Thymus (tissue), 11 donors: ENCODE data around the gene ASPSCR1. TPM values are rescaled to one million over a fixed set of nuclear protein-coding genes. Genes with fewer than 3 reads are reported as not detected.
"Not testable (repeated sequence)": the region's sequence is repeated elsewhere in the genome, so short reads cannot be mapped to it uniquely, and the experiment has no call there.

ENCODE experiments used
- DNase-seq, 9 donors: peaks; one replicate each; pipeline ENCODE4 v3.0.0-alpha.2; 2013; ENCODE audit warnings: low spot score in 9 of 9, low read depth in 6 of 9, missing footprints in 1 of 9
- H3K27ac ChIP-seq, 2 donors: one replicate each; pipeline ENCODE4 v1.5.1; 2013; ENCODE audit warnings: control low read depth in 1 of 2, low read depth in 1 of 2, low read length in 1 of 2, mild to moderate bottlenecking in 1 of 2, moderate library complexity in 1 of 2
- H3K27me3 ChIP-seq, 2 donors: one replicate each; pipeline ENCODE4 v1.5.1; 2013; ENCODE audit warnings: low read length in 1 of 2; ENCODE audit not compliant: control insufficient read depth in 2 of 2, insufficient read depth in 1 of 2
- H3K36me3 ChIP-seq, 2 donors: one replicate each; pipeline ENCODE4 v1.5.1; 2013; ENCODE audit warnings: low read length in 1 of 2, mild to moderate bottlenecking in 1 of 2, moderate library complexity in 1 of 2; ENCODE audit not compliant: control insufficient read depth in 2 of 2, insufficient read depth in 2 of 2
- H3K4me1 ChIP-seq, 2 donors: one replicate each; pipeline ENCODE4 v1.5.1; 2013; ENCODE audit warnings: low read length in 2 of 2; ENCODE audit not compliant: control insufficient read depth in 2 of 2, insufficient read depth in 2 of 2
- H3K4me3 ChIP-seq, 2 donors: one replicate each; pipeline ENCODE4 v1.5.1; 2013; ENCODE audit warnings: low read length in 2 of 2, control low read depth in 1 of 2, mild to moderate bottlenecking in 1 of 2
- H3K9me3 ChIP-seq, 2 donors: one replicate each; pipeline ENCODE4 v1.5.1; 2013; ENCODE audit warnings: low read length in 1 of 2, mild to moderate bottlenecking in 1 of 2; ENCODE audit not compliant: control insufficient read depth in 2 of 2, insufficient read depth in 1 of 2
- WGBS: extraction: QIAGEN DNeasy Blood & Tissue Kit; methylation state at CpG from one replicate; pipeline ENCODE4 v1.1.7; 2013; 5-methylcytosine and 5-hydroxymethylcytosine counted together
- polyA plus RNA-seq: library from polyadenylated mRNA; stranded (reverse); fragments of 200-250 nt; gene quantifications from one replicate; pipeline ENCODE4 v1.2.3, GENCODE V29; 2013
- total RNA-seq: library from RNA; stranded (reverse); fragments of 120-200 nt; gene quantifications from one replicate; pipeline ENCODE4 v1.2.4, GENCODE V29; 2013
- donor health status: healthy.

Gene ASPSCR1
- total and polyA plus RNA-seq, 2 donors = 27.6 to 57.6 TPM

DNA sequence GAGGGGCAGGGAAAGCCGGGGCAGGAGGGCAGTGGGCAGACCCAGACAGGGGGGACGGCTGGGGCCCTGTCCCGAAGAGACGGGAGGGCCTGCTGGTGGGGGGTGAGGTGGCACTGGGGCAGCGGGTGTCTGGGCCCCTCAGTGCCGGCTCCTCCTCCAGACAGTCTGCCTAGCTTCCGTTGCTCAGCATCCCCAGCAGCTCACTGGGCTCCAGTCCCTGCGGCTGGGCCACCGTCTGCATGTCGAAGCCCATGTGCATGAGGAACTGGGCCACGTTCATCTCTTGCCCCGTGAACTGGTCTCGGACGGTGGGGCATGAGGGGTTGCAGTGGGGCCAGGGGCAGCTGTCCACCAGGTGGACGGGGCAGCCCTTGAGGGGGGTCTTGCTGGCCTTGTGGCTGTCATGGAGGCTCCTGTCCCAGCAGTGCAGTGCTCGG is 24.6 kb upstream of the ASPSCR1 start:
- Histone ChIP-seq H3K9me3 (peaks cover 0 to 2% of the 10 kb centered on the region in 2 donors), H3K4me1 (peaks cover 0 to 3% of the 10 kb centered on the region in 2 donors), H3K36me3 (no peaks in the 10 kb centered on the region), H3K27me3 (peaks cover 2 to 44% of the 10 kb centered on the region in 2 donors), H3K4me3 (no peak overlapping the region), H3K27ac (no peak overlapping the region)
- no peak for DNase-seq
- 93% methylated on average over 16 of the region's 16 CpGs for WGBS

DNA sequence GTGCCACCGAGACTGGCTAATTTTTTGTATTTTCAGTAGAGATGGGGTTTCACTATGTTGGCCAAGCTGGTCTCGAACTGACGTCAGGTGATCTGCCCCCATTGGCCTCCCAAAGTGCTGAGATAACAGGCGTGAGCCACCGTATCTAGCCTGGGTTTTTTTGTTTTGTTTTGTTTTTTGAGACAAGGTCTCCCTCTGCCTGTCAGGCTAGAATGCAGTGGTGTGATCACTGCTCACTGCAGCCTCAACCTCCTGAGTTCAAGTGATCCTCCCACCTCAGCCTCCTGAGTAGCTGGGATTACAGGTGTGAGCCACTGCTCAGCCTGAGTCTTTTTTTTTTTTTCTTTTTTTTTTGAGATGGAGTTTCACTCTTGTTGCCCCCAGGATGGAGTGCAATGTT is 24.0 kb upstream of the ASPSCR1 start:
- DNase-seq, H3K36me3 ChIP-seq, H3K9me3 ChIP-seq, H3K27ac ChIP-seq, H3K4me1 ChIP-seq, H3K4me3 ChIP-seq: not testable (repeated sequence)
- H3K27me3 ChIP-seq = peaks cover 9 to 50% of the 10 kb centered on the region in 2 donors
- 86% methylated on average over 5 of the region's 5 CpGs for WGBS

DNA sequence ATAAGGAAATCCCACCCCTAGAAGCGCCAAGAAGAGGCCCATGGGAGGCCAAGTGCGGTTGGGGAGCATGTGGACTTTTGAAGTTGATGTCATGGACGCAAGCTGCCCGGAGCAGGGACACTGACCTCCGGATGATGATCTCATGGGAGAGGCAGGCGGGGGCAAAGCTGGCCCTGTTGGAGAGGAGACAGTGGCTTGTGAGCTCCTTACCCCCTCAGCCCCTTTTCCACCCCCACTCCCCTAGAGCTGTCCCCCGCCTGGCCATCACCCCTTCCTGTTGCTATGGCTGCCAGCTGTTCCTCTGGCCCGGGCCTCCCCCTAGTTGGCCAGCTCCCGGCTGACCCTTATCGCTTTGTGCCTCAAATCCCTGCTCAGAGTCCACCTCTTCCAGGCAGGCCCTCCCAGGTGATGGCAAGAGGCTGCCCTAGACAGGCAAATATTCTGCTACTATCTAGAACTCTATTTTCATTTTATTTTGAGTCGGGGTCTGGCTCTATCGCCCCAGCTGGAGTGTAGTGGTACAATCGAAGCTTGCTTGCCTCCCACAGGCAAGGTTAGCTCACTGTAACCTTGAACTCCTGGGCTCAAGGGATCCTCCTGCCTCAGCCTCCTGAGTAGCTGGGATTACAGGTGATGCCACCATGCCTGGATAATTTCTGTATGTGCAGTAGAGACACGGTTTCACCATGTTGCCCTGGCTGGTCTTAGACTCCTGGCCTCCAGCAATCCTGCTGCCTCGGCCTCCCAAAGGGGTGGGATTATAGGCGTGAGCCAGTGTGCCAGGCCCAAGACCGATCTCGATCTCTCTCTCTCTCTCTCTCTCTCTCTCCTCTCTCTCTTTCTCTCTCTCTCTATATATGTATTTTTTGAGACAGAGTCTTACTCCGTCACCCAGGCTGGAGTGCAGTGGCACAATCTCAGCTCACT is 23.0 kb upstream of the ASPSCR1 start:
- Histone ChIP-seq H3K9me3 (peaks cover 0 to 2% of the 10 kb centered on the region in 2 donors), H3K4me1 (peaks cover 0 to 7% of the 10 kb centered on the region in 2 donors), H3K27ac (no peak overlapping the region), H3K4me3 (no peak overlapping the region), H3K27me3 (peaks cover 18 to 53% of the 10 kb centered on the region in 2 donors), H3K36me3 (no peaks in the 10 kb centered on the region)
- WGBS = 93% methylated on average over 19 of the region's 19 CpGs
- no peak for DNase-seq

DNA sequence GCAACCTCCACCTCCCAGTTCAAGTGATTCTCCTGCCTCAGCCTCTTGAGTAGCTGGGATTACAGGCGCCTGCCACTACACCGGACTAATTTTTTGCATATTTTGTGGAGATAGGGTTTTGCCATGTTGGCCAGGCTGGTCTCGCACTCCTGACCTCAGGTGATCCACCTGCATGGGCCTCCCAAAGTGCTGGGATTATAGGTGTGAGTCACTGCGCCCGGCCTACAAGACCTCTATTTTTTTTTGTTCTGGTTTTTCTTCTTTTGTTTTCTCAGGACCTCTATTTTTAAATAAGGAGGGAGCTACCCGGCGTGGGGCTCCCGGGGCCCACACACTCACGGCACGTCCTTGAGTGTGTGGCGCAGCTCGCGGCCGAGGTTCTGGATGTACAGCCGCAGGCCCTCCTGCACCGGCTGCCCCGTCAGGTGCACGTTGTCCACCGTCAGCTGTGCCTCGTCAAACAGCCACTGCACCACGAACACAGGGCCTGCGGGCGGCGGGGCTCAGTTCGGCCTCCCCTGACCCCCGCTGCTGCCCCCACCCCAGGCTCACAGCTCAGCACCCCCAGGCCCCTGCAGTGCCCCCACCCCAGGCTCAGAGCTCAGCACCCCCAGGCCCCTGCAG is 22.3 kb upstream of the ASPSCR1 start:
- peaks cover 25 to 59% of the 10 kb centered on the region in 2 donors for H3K27me3 ChIP-seq
- WGBS = 97% methylated on average over 26 of the region's 26 CpGs
- peaks cover 1 to 11% of the 10 kb centered on the region in 2 donors for H3K4me1 ChIP-seq
- H3K27ac ChIP-seq = no peak overlapping the region
- no peak for DNase-seq
- no peak overlapping the region for H3K4me3 ChIP-seq
- H3K9me3 ChIP-seq = peaks cover 0 to 2% of the 10 kb centered on the region in 2 donors
- no peaks in the 10 kb centered on the region for H3K36me3 ChIP-seq

DNA sequence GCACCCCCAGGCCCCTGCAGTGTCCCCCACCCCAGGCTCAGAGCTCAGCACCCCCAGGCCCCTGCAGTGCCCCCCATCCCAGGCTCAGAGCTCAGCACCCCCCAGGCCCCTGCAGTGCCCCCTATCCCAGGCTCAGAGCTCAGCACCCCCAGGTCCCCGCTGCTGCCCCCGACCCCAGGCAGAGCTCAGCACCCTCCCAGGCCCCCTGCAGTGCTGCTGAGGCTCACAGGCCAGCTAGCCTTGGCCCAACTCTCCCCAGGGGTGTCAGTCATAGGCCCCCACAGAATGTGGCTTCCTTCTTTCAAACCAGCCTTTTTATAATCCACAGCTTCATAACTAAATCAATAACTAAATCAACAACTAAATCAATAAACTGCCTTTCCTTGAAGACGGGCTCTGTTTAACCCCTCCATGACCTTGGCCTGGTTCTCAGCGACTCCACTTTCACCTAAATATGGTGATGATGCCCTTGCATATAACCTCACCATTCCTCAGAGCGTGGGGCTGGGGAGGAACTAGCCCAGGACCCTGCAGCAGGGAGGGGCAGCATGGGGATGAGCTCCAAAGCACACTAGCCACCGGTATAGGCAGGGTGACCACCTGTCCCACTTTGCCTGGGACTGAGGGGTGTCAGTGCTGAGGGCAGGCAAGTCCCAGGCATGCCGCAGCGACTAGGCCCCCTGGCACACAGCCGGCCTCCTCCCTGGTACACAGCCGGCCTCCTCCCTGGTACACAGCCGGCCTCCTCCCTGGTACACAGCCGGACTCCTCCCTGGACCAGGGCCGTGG is 21.5 kb upstream of the ASPSCR1 start:
- Histone ChIP-seq H3K4me1 (peaks cover 9 to 11% of the 10 kb centered on the region in 2 donors), H3K9me3 (peaks cover 0 to 2% of the 10 kb centered on the region in 2 donors), H3K4me3 (no peak overlapping the region), H3K36me3 (no peaks in the 10 kb centered on the region), H3K27me3 (peaks cover 33 to 63% of the 10 kb centered on the region in 2 donors), H3K27ac (no peak overlapping the region)
- DNase-seq = no peak
- WGBS = 94% methylated on average over 13 of the region's 13 CpGs

DNA sequence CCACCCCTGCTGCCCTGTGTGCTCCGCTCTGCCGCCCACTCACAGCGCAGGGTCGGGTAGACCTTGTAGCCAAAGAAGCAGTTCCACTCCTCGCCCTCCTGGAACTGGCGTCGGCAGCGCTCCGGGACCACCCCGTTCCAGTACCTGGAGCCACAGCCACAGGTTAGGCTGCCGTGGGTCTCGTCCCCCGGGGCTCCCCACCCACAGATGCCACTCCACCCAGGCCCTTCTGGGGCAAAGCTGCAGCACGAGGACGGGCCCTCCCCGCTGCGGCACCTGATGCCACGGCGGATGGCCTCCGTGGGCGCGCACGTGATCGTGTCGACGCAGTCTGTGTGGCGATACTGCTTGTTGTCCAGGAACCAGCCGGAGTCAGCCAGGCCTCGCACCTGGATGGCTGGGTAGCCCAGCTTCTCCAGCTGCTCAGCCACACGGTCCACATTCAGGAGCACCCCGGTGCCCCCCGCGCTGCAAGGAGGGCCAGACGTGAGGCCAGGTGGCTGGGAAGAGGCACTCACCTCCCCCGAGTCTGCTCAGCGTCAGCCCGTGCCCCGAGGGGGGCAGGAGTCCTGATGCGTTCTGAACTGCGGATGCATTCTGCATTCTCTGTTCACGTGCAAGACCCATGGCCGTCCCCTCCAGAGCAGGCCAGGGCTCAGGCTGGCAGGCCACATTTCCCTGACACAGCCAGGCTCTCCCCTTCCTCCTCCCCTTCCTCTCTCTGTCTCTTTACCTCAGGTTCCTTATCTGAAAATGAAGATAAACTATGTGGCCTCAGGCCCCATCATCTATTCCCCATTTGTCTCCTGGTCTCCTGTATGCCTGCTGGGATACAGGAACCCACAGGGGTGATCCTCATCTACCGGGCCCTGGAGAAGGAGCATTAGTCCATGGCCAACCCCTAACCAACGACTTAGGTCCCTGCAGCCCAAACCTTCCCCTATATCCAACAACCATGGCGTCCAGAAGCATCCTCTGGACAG is 20.5 kb upstream of the ASPSCR1 start:
- Histone ChIP-seq H3K36me3 (no peaks in the 10 kb centered on the region), H3K4me1 (peaks cover 11% of the 10 kb centered on the region in 2 donors), H3K27me3 (peaks cover 42 to 66% of the 10 kb centered on the region in 2 donors), H3K4me3 (no peak overlapping the region), H3K27ac (no peak overlapping the region), H3K9me3 (peaks cover 0 to 2% of the 10 kb centered on the region in 2 donors)
- WGBS = 92% methylated on average over 45 of the region's 45 CpGs
- no peak for DNase-seq

DNA sequence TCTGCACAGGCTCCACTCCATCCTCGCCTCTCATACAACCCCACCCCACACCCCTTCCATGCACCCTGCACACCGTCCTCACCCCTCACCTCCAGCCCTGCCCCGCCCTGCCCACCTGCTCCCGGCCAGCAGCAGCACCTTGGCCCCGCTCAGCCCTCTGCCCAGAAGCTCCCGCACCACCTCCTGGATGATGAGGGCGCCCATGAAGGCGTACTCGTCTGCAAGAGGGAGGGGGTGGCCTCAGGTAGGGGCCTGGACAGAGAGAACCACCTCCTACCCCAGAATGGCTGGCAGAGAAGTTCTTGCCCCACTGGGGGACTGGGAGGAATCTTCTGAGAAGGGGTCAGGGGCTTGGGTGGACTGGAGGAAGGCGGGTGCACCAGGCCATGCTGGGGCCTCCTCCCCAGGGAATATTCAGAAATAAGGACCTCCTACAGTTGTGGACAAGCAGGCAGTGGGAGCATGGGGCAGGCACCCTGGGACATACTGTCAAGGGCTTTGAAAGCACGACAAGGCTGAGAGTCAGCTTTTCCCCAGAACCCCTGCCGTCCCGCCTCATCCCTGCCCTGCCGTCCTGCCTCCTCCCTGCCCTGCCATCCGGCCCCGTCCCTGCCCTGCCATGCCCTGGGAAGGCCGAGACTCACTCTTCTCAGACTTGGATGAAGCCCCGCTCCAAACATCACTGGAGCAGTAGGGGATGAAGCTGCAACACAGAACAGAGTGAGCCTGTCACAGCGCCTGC is 19.6 kb upstream of the ASPSCR1 start:
- 96% methylated on average over 19 of the region's 19 CpGs for WGBS
- H3K9me3 ChIP-seq = peaks cover 0 to 1% of the 10 kb centered on the region in 2 donors
- peaks cover 8 to 11% of the 10 kb centered on the region in 2 donors for H3K4me1 ChIP-seq
- peaks cover 51 to 71% of the 10 kb centered on the region in 2 donors for H3K27me3 ChIP-seq
- H3K27ac ChIP-seq = no peak overlapping the region
- no peak overlapping the region for H3K4me3 ChIP-seq
- no peak for DNase-seq
- H3K36me3 ChIP-seq = no peaks in the 10 kb centered on the region
